ENCODE data around the gene SLC25A22.

DNA sequence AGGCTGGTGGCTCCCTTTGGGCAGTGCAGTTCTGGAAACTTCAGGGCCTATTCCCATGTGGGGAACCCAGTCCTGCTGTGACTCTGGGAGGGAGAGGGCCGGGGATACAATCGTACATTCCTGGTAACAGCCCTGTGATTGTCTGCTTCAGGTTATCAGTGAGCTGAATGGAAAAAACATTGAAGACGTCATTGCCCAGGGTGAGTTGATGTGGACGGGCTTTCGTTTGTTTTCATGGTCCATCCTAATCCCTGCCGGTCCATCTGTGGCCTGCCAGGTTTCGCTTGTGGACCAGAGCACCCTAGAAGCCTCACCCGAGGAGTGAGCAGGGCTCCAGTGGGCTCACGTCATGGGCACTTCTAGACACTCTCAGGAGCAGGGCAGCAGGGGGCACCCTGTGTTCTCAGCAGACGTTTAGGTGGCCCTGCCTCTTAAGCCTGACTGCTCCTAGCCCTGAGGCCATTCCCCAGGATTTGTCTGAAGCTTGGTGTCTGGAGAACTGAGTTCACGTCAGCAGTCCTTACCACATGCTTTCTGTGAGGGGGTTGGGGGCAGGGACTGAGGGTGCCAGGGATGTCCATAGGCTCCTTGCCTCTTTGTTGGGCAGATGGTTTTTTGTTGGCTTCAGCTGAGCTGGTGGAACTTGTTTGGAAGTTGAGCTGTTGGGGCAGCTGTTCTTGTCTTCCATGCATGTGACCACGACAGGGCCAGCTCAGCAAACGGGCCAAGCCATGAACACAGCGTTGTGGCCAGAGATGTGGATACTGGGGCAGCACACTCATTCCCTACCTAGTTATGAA, 13.6 kb upstream of the SLC25A22 start:
- TF ChIP-seq, protein P1, sequence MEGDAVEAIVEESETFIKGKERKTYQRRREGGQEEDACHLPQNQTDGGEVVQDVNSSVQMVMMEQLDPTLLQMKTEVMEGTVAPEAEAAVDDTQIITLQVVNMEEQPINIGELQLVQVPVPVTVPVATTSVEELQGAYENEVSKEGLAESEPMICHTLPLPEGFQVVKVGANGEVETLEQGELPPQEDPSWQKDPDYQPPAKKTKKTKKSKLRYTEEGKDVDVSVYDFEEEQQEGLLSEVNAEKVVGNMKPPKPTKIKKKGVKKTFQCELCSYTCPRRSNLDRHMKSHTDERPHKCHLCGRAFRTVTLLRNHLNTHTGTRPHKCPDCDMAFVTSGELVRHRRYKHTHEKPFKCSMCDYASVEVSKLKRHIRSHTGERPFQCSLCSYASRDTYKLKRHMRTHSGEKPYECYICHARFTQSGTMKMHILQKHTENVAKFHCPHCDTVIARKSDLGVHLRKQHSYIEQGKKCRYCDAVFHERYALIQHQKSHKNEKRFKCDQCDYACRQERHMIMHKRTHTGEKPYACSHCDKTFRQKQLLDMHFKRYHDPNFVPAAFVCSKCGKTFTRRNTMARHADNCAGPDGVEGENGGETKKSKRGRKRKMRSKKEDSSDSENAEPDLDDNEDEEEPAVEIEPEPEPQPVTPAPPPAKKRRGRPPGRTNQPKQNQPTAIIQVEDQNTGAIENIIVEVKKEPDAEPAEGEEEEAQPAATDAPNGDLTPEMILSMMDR (IDR thresholded peaks at IDR 0.05; ENCODE audit: low read length), result peak; percentile 14; the same call in 1 of the 2 replicates
- no peak for TF ChIP-seq EZH2 (IDR thresholded peaks at IDR 0.05; ENCODE audit: borderline replicate concordance, low read length)
